HepG2 (cell line): ENCODE measurements around the gene IQCN. TPM values are rescaled to one million over a fixed set of nuclear protein-coding genes. Genes with fewer than 3 reads are reported as not detected.
A peak's percentile ranks its signal among the peaks of the same experiment; 100 is the strongest.

Experiments used
- AFF4 ChIP-seq: sonication (generic); formaldehyde crosslinking; IDR thresholded peaks from 2 replicates; pipeline ENCODE4 v1.4.0; 2020; ENCODE audit warnings: missing genetic modification reagents
- HDAC2 ChIP-seq: sonication (generic); formaldehyde crosslinking; IDR thresholded peaks from 2 replicates; pipeline ENCODE4 v1.4.0; 2020; ENCODE audit warnings: missing genetic modification reagents
- MAFK ChIP-seq, 2 experiments: IDR thresholded peaks in 1 of 2; conservative IDR thresholded peaks in 1 of 2; 2 replicates each; pipeline ENCODE4 v1.6.1; 2011; ENCODE audit warnings: improper control_type of control experiment in 2 of 2, low read length in 2 of 2
- MATR3 ChIP-seq: sonication (generic); formaldehyde crosslinking; IDR thresholded peaks from 2 replicates; pipeline ENCODE4 v1.4.0; 2020; ENCODE audit warnings: missing genetic modification reagents
- MAX ChIP-seq: IDR thresholded peaks from 2 replicates; pipeline ENCODE4 v1.6.1; 2012; ENCODE audit warnings: inconsistent platforms
- MLXIP ChIP-seq: sonication (generic); formaldehyde crosslinking; IDR thresholded peaks from 2 replicates; pipeline ENCODE4 v1.9.0; 2021; ENCODE audit warnings: missing genetic modification reagents, borderline replicate concordance
- SMYD3 ChIP-seq: sonication (generic); formaldehyde crosslinking; IDR thresholded peaks from 2 replicates; pipeline ENCODE4 v1.8.1; 2023; ENCODE audit warnings: mild to moderate bottlenecking, missing genetic modification reagents
- ZMYM4 ChIP-seq: sonication (generic); formaldehyde crosslinking; IDR thresholded peaks from 2 replicates; pipeline ENCODE4 v1.8.1; 2023; ENCODE audit warnings: mild to moderate bottlenecking, missing genetic modification reagents
- ZNF407 ChIP-seq: sonication (generic); formaldehyde crosslinking; IDR thresholded peaks from one replicate; pipeline ENCODE4 v1.5.1; 2020; ENCODE audit warnings: mild to moderate bottlenecking, missing genetic modification reagents; ENCODE audit errors: not compliant biosample characterization
- ZNF737 ChIP-seq: sonication (generic); formaldehyde crosslinking; IDR thresholded peaks from 2 replicates; pipeline ENCODE4 v1.5.0; 2020; ENCODE audit warnings: missing genetic modification reagents, mild to moderate bottlenecking, borderline replicate concordance
- polyA plus RNA-seq, 8 experiments: library from polyadenylated mRNA; depleted of rRNA in 3 of 8; stranded (reverse) in 7 of 8; unstranded in 1 of 8; fragments of >200 nt; fragmentation: Illumina TruSeq in 4 of 8; extraction: Trizol in 4 of 8; gene quantifications; 2 replicates each; pipeline versions ENCODE4 v1.2.1 to v1.2.3, GENCODE V29; 2011 to 2016; ENCODE audit warnings: low read depth in 4 of 8, missing spikeins in 1 of 8, mixed read lengths in 1 of 8; ENCODE audit not compliant: insufficient read depth in 1 of 8
- total RNA-seq, 5 experiments: library from RNA; depleted of rRNA; stranded (reverse); fragments of >200 nt; fragmentation: Illumina TruSeq; extraction: Trizol; gene quantifications; 2 replicates each; pipeline ENCODE4 v1.2.3, GENCODE V29; 2016; ENCODE audit warnings: low read depth in 1 of 5

IQCN gene
- total and polyA plus RNA-seq, 2 of the 13 experiments (the other 11 are each of a cell fraction or from before 2014, with no cell fraction given), result 0.04 to 0.18 TPM

DNA sequence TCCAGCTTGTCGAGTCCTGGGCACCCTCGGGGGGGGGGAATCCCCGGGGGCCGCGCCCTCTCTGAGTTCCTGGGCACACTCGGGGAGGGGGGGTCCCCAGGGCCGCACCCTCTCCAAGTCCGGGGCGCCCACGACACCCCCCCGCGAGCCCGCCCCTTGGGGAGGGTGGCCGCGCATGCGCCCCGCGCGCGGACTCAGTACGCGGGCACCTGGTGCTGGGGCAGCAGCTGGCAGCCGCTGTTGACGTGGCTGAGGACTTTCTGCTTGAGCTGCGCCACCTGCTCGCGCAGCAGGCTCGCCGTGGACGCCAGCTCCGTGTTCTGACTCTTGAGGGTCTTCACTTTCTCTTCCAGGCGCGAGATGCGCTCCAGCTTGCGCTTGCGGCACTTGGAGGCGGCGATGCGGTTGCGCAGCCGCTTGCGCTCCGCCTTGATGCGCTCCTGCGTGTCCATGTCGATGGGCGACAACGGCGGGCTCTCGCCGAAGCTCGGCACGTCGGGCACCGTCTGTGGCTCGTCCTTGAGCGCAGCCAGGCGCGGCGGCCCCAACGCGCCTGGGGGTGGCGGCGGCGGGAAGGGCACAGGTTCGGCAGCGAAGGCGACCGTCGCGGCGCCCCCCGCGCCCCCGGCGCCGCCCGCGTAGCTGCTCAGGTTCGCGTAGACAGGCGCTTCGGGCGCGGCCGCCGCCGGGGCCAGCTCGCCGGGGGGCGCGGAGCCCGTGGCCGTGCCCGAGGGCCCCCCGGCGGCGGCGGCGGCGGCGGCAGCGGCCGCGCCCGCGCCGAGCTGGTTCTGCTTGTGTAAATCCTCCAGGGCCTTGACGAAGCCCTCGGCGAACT lies 6.2 kb upstream of the IQCN start (continued):
- TF ChIP-seq MLXIP (CRISPR knock-in tag) (0 out of 2 replicates have a peak, but pooled peaks have one; percentile 27), ZNF737 (no peak), ZNF407 (CRISPR knock-in tag) (no peak), HDAC2 (CRISPR knock-in tag) (no peak), MATR3 (CRISPR knock-in tag) (no peak), ZMYM4 (CRISPR knock-in tag) (peak; percentile 59; the same call in 1 of the 2 replicates), MAFK (conservative IDR thresholded peaks at IDR 0.05 in 1 of 2, IDR thresholded peaks at IDR 0.05 in 1 of 2; ENCODE audit: low read length in 2 of 2) (no peak), AFF4 (CRISPR knock-in tag) (peak; percentile 60), MAX (peak; percentile 44; the same call in 1 of the 2 replicates), SMYD3 (no peak)
